GOT3 (cell line): ENCODE data around the gene MAP4K2.

Source experiments
- DNase-seq: peaks from one replicate; lab custom pipeline; 2025; ENCODE audit warnings: mixed read lengths; lab: John Stamatoyannopoulos, UW

MAP4K2 gene

GRCh38 chr11:64813826-64814225, 10.8 kb upstream of the MAP4K2 start:
- DNase-seq = no peak

- DNase-seq = no peak
Measured at GRCh38 chr11:64810891-64811272, 7.9 kb upstream of the MAP4K2 start.

GRCh38 chr11:64810271-64810890, 7.4 kb upstream of the MAP4K2 start, which contains the start of gene MEN1:
TSS of gene MEN1 (minus strand) at chr11:64810551. CDS start at chr11:64810109, 442 bp downstream.
- DNase-seq = peak; percentile 41

GRCh38 chr11:64809781-64810241, 6.8 kb upstream of the MAP4K2 start:
- DNase-seq = no peak

GRCh38 chr11:64805481-64805880, 2.5 kb upstream of the MAP4K2 start:
- no peak for DNase-seq

GRCh38 chr11:64804346-64805210, 1.6 kb upstream of the MAP4K2 start:
- no peak for DNase-seq

- DNase-seq = no peak
Measured at GRCh38 chr11:64803846-64804345, 882 bp upstream of the MAP4K2 start.

- no peak for DNase-seq
Measured at GRCh38 chr11:64802370-64803157, 450 bp downstream of the MAP4K2 start.

GRCh38 chr11:64801561-64802369, 1.2 kb downstream of the MAP4K2 start:
- no peak for DNase-seq

GRCh38 chr11:64801158-64801464, 1.9 kb downstream of the MAP4K2 start:
- DNase-seq = no peak

- no peak for DNase-seq
Measured at GRCh38 chr11:64800303-64801157, 2.5 kb downstream of the MAP4K2 start.

GRCh38 chr11:64799623-64800302, 3.3 kb downstream of the MAP4K2 start:
- DNase-seq = no peak

- no peak for DNase-seq
Measured at GRCh38 chr11:64799256-64799622, 3.8 kb downstream of the MAP4K2 start.

GRCh38 chr11:64796757-64797541, 6.1 kb downstream of the MAP4K2 start:
- no peak for DNase-seq

GRCh38 chr11:64796047-64796756, 6.8 kb downstream of the MAP4K2 start:
- DNase-seq = no peak

GRCh38 chr11:64794526-64794925, 8.5 kb downstream of the MAP4K2 start:
- no peak for DNase-seq

GRCh38 chr11:64793271-64794160, 9.5 kb downstream of the MAP4K2 start:
- no peak for DNase-seq

- DNase-seq = no peak
Measured at GRCh38 chr11:64792482-64792881, 10.5 kb downstream of the MAP4K2 start.
